PC-3 (cell line): ENCODE results near the gene LACRT. TPM values are rescaled to one million over a fixed set of nuclear protein-coding genes. Genes with fewer than 3 reads are reported as not detected.

Source experiments
- ATAC-seq: fragments of 200-7000 bp; cut with Tn5 transposase; 2 replicates; pipeline ENCODE4 v1.9.1; 2020; ENCODE audit warnings: mild to moderate bottlenecking, moderate library complexity
- BruUV-seq: library from RNA; stranded (reverse); fragments of 400-500 nt; replicated peaks from 2 replicates; lab custom pipeline; 2021; lab: Mats Ljungman, UMichigan
- CTCF ChIA-PET: fragments of 300-600 bp; sonication (Branson Sonifier 250); formaldehyde crosslinking; loops from one replicate; lab custom pipeline; 2022; ENCODE audit warnings: antibody characterized with exemption; lab: Charles Lee
- POLR2A ChIA-PET: fragments of 300-600 bp; sonication (Branson Sonifier 250); formaldehyde crosslinking; loops from one replicate; lab custom pipeline; 2022; ENCODE audit warnings: antibody characterized with exemption; ENCODE audit not compliant: unreplicated experiment; lab: Charles Lee
- DNase-seq: peaks from one replicate; pipeline ENCODE4 v3.0.0-alpha.2; 2015
- H2AFZ ChIP-seq: fragments of 300-600 bp; sonication (generic); 2 replicates; pipeline ENCODE4 v1.6.0; 2016; ENCODE audit warnings: antibody characterized with exemption, low read length
- H3F3A ChIP-seq: fragments of 300-600 bp; sonication (generic); one replicate; pipeline ENCODE4 v1.6.0; 2017; ENCODE audit warnings: antibody characterized with exemption, low read length, control low read depth, mild to moderate bottlenecking; ENCODE audit not compliant: unreplicated experiment
- H3K27ac ChIP-seq: fragments of 300-600 bp; sonication (generic); 2 replicates; pipeline ENCODE4 v1.5.1; 2016; ENCODE audit warnings: mild to moderate bottlenecking, low read length
- H3K27me3 ChIP-seq: fragments of 300-600 bp; sonication (generic); 2 replicates; pipeline ENCODE4 v1.6.1; 2016; ENCODE audit warnings: low read length, mixed read lengths
- H3K36me3 ChIP-seq: fragments of 300-600 bp; sonication (generic); 2 replicates; pipeline ENCODE4 v1.6.1; 2016; ENCODE audit warnings: low read depth, mixed run types, low read length, mixed read lengths
- H3K4me1 ChIP-seq: fragments of 300-600 bp; sonication (generic); 2 replicates; pipeline ENCODE4 v1.5.1; 2016; ENCODE audit warnings: low read length; ENCODE audit not compliant: insufficient read depth
- H3K4me2 ChIP-seq: fragments of 300-600 bp; sonication (generic); 2 replicates; pipeline ENCODE4 v1.6.0; 2016; ENCODE audit warnings: low read length
- H3K4me3 ChIP-seq: fragments of 300-600 bp; sonication (generic); 2 replicates; pipeline ENCODE4 v1.5.1; 2016; ENCODE audit warnings: mild to moderate bottlenecking, low read length, mixed read lengths
- H3K79me2 ChIP-seq: fragments of 300-600 bp; sonication (generic); 2 replicates; pipeline ENCODE4 v1.6.1; 2017; ENCODE audit warnings: low read length, mixed read lengths
- H3K9ac ChIP-seq: fragments of 300-600 bp; sonication (generic); 2 replicates; pipeline ENCODE4 v1.6.0; 2016; ENCODE audit warnings: mild to moderate bottlenecking, low read length
- H3K9me2 ChIP-seq: fragments of 300-600 bp; sonication (generic); replicated peaks from 2 replicates; pipeline ENCODE4 v1.6.1; 2016; ENCODE audit warnings: mixed run types, low read length, mixed read lengths
- H3K9me3 ChIP-seq: fragments of 300-600 bp; sonication (generic); 2 replicates; pipeline ENCODE4 v1.6.1; 2016; ENCODE audit warnings: low read length, mixed read lengths
- H4K20me1 ChIP-seq: fragments of 300-600 bp; sonication (generic); 2 replicates; pipeline ENCODE4 v1.6.1; 2016; ENCODE audit warnings: low read length, mixed read lengths
- CTCF ChIP-seq: fragments of 300-600 bp; sonication (generic); conservative IDR thresholded peaks from 2 replicates; pipeline ENCODE4 v1.5.1; 2017; ENCODE audit warnings: antibody characterized with exemption, low read depth, mild to moderate bottlenecking, low read length
- EZH2 ChIP-seq: fragments of 300-600 bp; sonication (generic); IDR thresholded peaks from one replicate; pipeline ENCODE4 v1.6.1; 2017; ENCODE audit warnings: antibody characterized with exemption, mild to moderate bottlenecking, low read length; ENCODE audit not compliant: unreplicated experiment
- EZH2phosphoT487 ChIP-seq: fragments of 300-600 bp; sonication (generic); IDR thresholded peaks from 2 replicates; pipeline ENCODE4 v1.6.1; 2018; ENCODE audit warnings: mild to moderate bottlenecking, antibody characterized with exemption, low read length, borderline replicate concordance
- intact Hi-C: fragments of 100-400 bp; cut with micrococcal nuclease; formaldehyde crosslinking; loops from 2 replicates; pipeline ENCODE4 v1.9.0; 2023
- total RNA-seq: library from RNA; depleted of rRNA; stranded (reverse); fragments of >200 nt; gene quantifications from 2 replicates; pipeline ENCODE4 v1.2.3, GENCODE V29; 2014

LACRT gene
- total RNA-seq, 1 experiment from 2014 or later = not detected

GRCh38 chr12:54592316-54592715, 42.4 kb downstream of the LACRT start:
- CTCF ChIA-PET = interaction anchor here (0.7 kb wide), 1 partner anchor 25 kb away, joined by 3 read pairs; no protein-coding TSS in a partner anchor
- TF ChIP-seq CTCF = no peak
- TF ChIP-seq EZH2 = no peak
- TF ChIP-seq EZH2phosphoT487 = no peak
- Histone ChIP-seq H4K20me1 (no peaks in the 10 kb centered on the region), H3K36me3 (no peaks in the 10 kb centered on the region), H2AFZ (no peak overlapping the region), H3K27ac (no peak overlapping the region), H3K4me1 (no peaks in the 10 kb centered on the region), H3K9me3 (no peaks in the 10 kb centered on the region), H3F3A (no peaks in the 10 kb centered on the region), H3K4me3 (no peak overlapping the region), H3K4me2 (no peak overlapping the region), H3K9ac (no peak overlapping the region), H3K27me3 (peaks cover 61% of the 10 kb centered on the region), H3K9me2 (no peaks in the 10 kb centered on the region), H3K79me2 (no peaks in the 10 kb centered on the region)
- DNase-seq (no peak), ATAC-seq (no peak)
- POLR2A ChIA-PET = no interaction called here
- intact Hi-C loops = no loop called here
- no TSS peak for BruUV-seq

- H3K4me1 ChIP-seq = no peaks in the 10 kb centered on the region
- no peak overlapping the region for H3K27ac ChIP-seq
- no peaks in the 10 kb centered on the region for H3F3A ChIP-seq
- TF ChIP-seq CTCF (no peak), EZH2 (no peak), EZH2phosphoT487 (no peak)
- no peak overlapping the region for H3K9ac ChIP-seq
- intact Hi-C loops = no loop called here
- H2AFZ ChIP-seq = no peak overlapping the region
- H3K4me3 ChIP-seq = no peak overlapping the region
- no peaks in the 10 kb centered on the region for H3K9me2 ChIP-seq
- H4K20me1 ChIP-seq = no peaks in the 10 kb centered on the region
- no peak overlapping the region for H3K4me2 ChIP-seq
- no TSS peak for BruUV-seq
- no peak for DNase-seq
- H3K27me3 ChIP-seq = peaks cover 72% of the 10 kb centered on the region
- POLR2A ChIA-PET = no interaction called here
- CTCF ChIA-PET = interaction anchor here (0.6 kb wide), 1 partner anchor 279 kb away, joined by 3 read pairs; no protein-coding TSS in a partner anchor
- no peaks in the 10 kb centered on the region for H3K36me3 ChIP-seq
- no peaks in the 10 kb centered on the region for H3K9me3 ChIP-seq
- ATAC-seq = no peak
- H3K79me2 ChIP-seq = no peaks in the 10 kb centered on the region
Measured at GRCh38 chr12:54590978-54591591, 43.6 kb downstream of the LACRT start.

GRCh38 chr12:54589964-54590363, 44.7 kb downstream of the LACRT start:
- CTCF ChIA-PET = no interaction called here
- POLR2A ChIA-PET = no interaction called here

More at GRCh38 chr12:54589964-54590363, 44.7 kb downstream of the LACRT start:
- Histone ChIP-seq H3K9me3 (no peaks in the 10 kb centered on the region), H3K4me2 (no peak overlapping the region), H3F3A (no peaks in the 10 kb centered on the region), H3K27me3 (peaks cover 71% of the 10 kb centered on the region), H3K4me3 (no peak overlapping the region), H3K9me2 (no peaks in the 10 kb centered on the region), H3K36me3 (no peaks in the 10 kb centered on the region), H3K27ac (no peak overlapping the region), H4K20me1 (no peaks in the 10 kb centered on the region), H3K4me1 (no peaks in the 10 kb centered on the region), H2AFZ (no peak overlapping the region), H3K79me2 (no peaks in the 10 kb centered on the region), H3K9ac (no peak overlapping the region)
- no TSS peak for BruUV-seq
- ATAC-seq (no peak), DNase-seq (no peak)
- intact Hi-C loops = no loop called here
- TF ChIP-seq EZH2phosphoT487 = no peak
- no peak for TF ChIP-seq EZH2
- no peak for TF ChIP-seq CTCF
